GM19328 (cell line): ENCODE measurements around the gene GMDS.
"Not testable (repeated sequence)": the region's sequence is repeated elsewhere in the genome, so short reads cannot be mapped to it uniquely, and the experiment has no call there.

Experiments used
- ATAC-seq: cut with Tn5 transposase; IDR thresholded peaks from one replicate; pipeline ENCODE4 v1.9.1; 2021; ENCODE audit warnings: mild to moderate bottlenecking, moderate library complexity; ENCODE audit not compliant: unreplicated experiment

GMDS gene

DNA sequence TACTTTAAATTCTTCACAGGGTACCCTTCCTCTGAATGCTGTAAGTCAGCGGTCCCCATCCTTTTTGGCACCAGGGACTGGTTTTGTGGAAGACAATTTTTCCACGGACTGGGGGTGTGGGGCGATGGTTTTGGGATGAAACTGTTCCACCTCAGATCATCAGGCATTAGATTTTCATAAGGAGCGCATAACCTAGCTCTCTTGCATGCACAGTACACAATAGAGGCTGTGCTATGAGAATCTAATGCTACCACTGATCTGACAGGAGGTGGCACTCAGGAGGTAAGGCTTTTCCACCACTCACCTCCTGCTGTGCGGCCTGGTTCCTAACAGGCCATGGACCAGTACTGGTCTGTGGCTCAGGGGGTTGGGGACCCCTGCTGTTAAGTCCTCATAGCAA is 399.9 kb downstream of the GMDS start:
- ATAC-seq = not testable (repeated sequence)

DNA sequence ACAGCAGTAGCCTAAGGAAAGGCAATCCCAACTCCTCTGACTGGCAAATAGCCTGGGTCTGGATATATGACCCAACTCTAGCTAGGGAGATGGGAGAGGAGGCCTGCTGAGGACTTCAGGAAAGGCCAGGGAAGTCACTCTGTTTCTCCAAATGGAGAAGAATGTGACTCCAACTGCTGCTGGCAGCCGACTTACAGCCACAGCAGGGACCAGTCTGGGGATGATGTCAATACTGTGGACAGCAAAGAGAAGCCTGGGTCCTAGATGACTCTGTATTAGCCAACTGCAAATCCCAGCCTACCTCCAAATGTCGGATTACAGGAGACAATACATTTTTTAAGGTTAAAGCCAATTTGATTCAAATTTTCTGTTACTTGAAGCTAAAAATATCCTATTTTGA is 403.1 kb downstream of the GMDS start:
- ATAC-seq = no peak

DNA sequence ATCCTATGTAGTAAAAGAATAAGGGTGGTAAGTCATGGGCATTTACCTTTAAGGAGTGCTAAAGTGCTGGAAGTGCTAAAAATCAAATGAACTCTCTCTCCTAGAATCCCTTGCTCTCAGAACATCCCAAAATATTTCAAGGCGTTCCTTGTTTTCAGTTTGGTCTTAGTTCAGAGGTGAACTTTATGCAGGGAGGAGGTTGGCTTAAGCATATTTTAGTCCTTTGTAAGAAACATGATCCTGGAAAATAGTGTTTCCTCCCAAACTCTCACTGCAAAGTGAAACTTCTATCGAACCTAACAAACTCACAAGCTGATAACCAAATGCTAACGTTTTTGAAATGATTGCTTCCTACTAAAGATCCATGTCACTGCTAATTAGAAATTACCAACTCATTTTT is 404.3 kb downstream of the GMDS start:
- ATAC-seq = no peak

DNA sequence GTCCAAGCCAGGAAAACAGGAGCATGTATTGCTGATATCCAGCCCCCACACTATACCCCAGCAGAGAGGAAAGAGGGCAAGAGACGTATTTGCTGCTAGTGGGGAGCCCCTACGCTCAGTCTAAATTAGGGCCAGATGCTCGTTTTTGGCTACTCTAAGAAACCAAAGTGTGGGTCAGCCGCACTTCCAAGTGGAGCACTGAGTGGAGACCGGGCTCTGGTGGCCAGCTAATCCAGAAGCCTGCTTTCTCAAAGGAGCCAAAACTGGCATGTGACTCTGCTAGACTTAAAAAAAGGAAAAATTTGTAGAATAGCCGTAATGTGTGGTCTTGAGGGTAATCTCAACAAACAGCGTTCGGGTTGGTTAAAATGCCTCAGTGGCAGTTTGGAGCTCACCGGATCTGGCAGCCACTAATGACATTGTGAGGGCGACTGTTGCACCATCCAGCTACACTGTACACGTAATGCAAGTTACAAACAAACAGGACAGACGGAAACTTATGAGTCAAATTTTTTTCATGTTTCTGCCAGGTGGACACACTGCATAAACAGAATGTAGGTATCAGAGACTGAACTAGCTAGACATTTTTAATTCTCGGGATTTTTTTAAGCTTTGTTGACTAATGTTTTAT is 404.8 kb downstream of the GMDS start:
- ATAC-seq = no peak

DNA sequence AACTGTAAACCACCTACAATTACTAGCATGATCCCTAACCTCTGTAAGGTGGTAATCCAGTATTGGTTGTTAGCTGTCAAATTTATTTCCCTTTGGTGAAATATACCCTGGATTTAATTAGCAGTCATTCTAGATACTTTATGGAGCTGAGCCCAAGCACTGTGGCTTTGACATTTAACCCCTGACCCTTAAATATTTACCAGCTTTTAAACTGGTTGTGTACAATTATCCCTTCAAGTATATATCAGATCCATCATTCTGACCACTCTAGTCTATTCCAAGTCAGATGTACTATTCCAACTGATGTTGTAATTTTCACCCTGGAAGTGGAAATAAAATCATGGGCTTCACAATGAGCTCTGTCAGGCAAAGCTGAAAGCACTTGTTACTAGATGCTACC is 406.0 kb downstream of the GMDS start:
- ATAC-seq = no peak

DNA sequence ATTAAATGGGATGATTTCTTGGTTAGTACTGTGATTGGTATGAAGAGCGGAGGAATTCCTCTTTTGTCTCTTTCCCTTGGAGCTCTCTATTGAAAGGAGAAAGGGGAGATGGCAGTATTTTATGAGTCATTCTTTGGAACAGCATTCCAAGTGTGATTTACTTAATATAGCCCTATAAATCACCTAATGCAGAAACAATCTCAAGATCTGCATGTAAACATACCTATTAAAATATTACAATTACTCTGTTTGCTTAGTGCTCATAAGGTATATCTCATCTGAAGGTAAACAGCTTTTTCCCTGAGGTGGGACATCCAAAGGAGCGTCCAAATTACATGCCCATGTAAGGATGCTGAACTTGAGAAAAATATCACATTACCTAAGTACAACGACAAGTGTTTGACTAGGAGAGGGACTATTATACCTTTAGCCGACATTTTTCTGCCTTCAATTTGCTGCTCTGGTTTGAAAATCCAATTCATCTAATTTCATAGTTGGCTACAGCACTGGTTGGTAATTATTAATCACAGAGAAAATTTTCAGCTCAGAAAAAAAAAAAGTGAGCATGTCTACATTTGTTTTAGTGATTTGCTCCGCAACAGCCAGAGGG is 406.7 kb downstream of the GMDS start:
- ATAC-seq = no peak

DNA sequence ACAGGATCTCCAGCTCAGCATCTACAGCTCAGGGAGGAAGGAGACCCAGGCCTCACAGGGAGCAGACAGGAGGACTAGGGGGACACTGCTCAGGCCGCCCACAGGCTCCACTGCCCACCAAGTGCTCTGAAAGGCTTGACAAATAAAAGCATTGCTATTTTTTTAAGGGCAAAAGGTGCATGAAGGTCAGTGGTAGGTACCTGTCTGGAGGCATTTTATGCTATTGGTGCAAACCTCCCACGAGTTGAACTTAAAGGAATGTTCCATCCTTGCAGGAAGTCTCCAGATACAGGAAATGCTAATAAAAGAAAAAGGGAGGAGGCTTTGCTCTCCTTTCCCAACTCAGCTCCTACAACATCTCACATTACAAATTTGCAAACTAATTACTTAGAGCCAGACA is 407.6 kb downstream of the GMDS start:
- ATAC-seq = no peak

DNA sequence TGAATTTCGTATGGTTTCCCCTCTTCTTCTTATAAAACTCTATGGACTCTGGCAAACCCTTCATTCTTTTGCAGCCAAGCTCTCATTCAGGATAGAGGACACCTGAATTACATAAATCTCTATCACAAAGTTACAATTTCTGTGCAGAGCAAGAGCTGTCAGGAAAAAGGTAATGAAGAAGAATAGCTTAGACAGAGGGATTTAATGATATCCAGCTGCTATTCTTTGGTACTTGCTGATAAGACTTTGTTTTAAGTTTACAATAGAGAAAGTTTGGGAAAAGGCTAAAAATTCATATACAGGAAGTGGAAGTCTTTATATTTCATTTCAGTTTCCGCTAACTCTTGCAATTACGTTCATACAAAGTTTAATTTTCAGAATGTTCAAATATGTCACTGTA is 408.7 kb downstream of the GMDS start:
- no peak for ATAC-seq

DNA sequence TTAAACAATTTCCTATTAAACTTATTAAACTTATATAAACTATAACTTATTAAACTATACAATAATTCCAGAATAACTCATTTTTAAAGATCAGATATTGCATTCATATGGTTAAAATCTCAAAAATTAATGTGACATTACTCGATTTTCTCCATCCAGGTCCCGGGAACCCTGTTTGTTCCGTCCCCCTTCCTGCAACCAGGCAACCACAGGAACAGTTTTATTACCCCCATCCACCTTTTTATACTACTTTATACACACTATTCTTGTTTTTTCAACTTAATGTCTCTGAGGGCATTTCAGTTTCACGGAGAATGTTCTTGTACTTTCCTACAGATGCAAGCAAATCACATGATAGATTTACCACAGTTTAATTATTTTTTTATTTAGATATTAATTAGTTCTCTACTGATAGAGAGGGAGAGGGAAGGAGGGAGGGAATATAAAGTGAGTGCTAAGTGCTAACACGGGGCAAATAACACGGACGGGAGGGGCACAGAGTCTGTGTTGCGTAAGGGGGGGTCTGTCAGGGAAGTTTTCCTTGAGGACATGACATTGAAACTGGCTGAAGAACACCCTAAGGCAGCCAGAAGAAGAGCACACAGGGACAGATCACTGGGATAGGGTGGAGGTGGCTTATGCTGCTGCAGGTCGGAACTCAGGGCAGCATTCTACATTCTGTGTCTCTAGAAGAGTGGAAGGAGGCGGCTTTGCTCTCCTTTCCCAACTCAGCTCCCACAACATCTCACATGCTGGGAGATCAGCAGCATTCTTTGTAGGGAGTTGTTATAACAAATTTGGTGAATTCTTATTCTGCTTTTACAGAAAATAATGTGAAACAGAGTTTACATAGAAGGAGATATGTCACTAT is 410.5 kb downstream of the GMDS start:
- ATAC-seq = no peak

DNA sequence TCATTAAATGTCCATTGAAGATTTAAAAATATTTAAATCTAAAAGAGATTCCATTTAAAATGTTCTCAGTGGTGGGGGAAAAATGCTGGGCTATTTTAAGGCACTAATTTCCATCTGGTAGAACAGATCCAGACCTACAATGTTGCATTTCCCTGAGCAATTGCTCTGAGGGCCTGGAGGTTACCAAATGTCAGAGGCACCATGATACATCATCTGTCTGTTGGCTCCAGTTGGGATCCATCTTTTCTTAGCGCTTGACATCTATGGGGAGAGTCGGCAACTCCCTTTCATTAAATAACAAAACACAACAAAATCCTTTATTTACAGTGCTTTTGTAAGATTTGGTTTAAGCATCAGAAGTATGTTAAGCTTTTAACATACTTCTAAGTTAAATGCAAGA is 411.2 kb downstream of the GMDS start:
- ATAC-seq = no peak

DNA sequence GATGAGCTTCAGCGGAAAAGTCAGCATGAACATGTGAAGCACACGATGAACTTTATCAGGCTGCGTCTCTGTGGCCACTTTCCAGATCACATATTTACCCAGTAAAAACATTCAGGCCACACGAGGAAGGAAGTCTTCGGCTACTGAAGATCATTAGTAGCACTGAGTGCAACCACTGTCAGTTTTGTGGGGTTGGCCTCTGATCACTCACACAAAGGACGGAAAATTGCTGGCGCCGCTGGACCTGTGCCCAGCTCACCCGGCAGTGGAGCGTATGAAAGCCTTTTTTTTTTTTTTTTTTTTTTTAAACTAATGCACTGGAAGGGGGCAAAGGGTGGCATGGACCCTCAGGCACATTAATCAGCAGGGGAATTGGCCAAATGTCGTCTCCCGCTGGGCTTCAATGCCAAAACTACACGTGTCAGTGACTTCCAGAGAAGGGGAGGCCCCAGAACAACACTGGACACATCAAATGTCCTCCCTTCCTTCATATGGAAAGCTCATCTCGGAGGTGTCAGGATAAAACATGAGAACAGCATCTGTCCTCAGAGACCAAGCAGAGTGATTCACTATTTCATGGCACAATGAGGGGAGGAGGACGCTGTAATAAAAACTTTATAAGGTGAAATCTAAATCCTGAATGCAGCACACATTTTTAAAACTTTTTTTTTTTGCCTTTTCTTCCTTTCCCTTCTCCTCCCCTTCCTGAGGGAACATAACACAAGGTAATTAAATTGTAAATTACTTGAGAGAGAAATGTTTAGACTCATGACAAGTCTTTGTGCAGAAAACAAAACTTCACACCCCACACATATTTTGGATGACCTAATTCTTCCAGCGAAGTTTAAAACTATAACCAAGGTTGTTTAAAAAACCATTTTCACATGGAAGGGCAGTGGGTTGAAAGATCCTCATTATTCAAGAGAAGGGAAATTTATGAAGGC is 412.3 kb downstream of the GMDS start:
- ATAC-seq = no peak

DNA sequence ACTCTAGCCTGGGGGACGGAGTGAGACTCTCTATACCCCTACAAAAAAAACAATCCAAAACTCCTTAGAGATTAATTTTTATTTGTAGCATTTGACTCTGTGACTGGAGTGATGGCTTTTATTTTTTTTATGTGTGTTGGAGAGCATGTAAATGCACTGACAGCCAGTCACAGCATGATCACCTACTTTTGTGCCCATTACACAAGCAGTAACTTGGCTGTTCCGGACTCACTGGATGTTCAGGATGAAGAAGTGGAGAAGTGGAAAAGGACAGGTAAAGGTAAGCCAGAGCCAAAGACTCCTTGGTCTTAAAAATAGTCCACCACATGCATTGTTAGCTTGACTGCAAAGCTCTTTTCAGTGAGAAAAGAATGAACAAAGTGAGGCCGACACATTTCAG is 413.0 kb downstream of the GMDS start:
- no peak for ATAC-seq

DNA sequence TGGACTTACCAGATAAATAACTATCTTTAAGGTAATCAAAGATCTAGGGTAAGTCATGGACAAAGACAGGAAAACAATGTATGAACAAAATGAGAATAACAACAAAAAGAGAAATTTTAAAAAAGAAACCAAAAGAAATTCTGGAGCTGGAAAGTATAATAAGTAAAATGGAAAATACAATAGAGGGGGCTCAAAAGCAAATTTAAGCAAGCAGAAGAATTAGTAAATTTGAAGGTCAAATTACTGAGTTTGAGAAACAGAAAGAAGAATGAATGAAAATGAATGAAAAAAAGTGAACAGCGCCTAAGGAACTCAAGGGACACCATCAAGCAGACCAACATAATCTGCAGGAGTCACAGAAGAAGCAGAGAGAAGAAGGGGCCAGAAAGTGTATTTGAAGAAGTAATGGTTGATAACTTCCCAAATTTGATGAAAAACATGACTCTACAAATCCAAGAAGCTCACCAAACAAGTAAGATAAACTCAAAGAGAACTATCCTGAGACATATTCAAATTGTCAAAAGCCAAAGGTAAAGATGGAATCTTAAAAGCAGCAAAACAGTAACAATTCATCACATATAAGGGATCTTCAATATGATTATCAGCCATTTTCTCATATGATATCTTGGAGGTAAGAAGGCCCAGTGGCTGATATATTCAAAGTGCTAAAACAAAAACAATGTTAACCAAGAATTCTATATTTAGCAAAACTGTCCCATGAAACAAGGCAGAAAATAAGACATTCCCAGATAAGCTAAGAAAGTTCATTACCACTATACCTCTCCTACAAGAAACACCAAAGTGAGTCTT is 417.2 kb downstream of the GMDS start:
- no peak for ATAC-seq

DNA sequence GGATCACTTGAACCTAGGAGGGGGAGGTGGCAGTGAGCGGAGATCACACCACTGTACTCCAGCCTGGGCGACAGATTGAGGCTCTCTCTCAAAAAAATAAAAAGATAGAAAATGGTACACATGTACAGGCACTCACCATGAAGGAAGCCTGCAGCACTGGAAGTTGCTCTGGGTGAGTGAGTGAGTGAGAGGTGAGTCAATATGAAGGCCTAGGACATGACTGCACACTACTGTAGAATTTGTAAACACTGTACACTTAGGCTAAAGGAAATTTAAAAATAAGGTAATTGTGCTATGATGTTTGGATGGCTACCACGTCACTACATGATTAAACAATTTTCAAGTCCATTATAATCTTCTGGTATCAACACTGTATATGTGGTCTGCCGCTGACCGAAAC is 419.5 kb downstream of the GMDS start:
- no peak for ATAC-seq

DNA sequence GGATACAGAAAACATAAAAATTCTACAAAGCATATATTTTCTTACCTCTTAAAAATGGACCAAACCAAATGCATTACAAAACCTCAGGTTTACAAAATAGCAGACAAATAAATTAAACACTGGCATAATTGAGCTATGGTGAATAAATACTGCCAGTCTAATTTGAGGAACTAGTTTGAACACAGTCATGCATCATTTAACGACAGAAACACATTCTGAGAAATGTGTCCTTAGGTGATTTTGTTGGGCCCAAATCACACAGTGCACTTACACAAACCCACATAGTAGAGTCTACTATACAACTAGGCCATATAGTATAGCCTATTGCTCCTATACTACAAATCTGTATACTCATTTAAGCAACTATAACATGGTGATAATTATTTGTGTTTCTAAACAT is 420.1 kb downstream of the GMDS start:
- no peak for ATAC-seq

DNA sequence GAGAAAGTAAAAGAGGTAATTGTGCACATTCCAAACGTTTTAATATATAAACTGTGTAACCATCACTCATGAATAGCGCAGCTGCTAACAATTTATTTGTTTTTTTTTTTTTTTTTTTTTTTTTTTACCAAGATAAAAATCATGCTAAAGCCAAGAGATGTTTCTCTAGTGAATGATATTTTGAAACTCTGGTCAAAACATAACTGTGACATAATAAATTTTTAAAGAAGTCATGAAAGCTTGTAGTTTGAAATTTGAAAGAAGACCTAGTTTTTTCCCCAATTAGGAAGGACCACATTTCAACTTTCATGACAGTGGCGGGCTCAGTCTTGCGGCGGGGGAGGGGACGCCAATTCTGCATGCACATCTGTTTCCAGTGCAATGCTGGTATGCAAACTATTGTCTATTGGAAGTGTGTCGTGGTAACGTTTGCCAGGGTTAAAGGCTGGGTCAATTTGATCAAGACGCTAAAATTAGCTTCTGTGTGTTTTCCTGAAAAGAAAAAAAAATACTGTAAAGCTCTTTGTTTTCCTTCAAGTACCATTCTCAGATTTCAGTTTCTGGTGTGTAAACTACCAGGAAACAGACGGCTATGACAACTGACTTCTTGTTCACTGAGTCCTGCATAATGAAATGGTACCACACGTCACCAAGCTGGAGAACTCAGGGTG is 423.8 kb downstream of the GMDS start:
- ATAC-seq = no peak

DNA sequence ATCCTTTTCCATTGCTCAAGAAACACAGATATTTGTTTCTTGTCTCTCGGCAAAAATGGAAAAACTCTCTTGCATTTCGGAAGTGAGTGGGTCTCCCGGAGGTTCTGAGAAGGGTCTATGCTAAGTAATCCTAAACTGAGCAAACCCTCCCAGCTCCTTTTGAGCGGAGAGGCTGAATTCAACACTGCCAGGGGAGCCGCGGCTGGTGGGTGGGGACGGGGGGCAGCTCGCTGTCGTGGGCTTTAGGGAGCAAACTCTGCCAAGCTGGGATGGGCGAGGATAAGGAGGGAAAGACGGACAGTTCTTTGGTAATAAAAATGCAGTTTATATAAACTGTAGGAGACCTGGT is 424.3 kb downstream of the GMDS start:
- ATAC-seq = no peak

DNA sequence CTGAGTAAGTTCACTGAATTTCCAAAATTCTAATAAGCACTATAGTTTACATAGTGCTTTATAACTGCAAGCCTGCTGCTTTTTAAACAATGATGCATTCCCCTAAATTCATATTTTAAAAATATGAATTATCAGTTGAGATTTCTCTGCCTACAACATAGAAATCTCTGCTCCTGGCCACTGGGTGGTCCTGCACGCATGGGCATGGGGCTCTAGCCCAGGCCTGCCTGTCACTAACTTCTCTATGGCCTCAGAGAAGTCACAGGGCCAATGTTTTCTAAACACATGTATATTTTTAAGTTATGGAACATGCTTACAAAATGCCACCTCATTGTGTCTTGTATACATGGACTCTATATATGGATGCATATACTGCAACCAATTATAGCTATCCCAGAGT is 424.7 kb downstream of the GMDS start:
- no peak for ATAC-seq

DNA sequence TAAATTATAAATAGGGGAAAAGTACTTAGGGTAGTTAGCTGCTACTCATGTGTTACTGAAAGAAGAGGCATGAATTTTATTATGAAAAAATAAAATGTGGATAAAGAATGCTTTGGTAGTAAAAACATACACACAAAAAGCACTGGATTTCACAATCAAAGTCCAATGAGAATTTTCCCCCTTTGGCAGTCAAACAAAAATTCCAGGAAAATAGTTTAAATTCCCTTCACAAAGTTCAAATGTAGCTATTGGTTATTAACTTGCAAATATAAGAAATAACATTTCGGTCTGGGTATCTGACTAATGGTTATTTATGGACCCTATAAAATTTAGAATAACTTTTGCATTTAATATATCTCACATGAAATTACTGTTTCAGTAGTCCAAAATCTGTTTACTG is 425.2 kb downstream of the GMDS start:
- ATAC-seq = no peak

DNA sequence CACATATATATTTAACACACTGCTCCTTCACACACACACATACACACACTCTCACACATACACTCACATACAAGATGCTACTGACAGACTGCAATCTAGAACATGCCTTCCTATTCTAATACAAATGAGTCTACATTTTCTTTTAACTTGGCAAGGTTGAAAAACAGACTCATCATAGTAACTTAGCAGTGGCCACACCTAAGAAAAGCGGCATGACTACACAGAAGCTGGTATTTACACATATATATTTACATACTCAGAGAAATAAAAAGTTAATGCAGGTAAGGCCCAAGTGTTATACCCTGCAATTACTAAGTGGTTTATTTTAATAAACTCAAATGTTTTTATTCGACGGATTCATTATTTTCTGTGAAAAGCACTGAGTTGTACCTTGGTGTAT is 426.4 kb downstream of the GMDS start:
- no peak for ATAC-seq
